ENCODE results near the gene CBLL1.

DNA sequence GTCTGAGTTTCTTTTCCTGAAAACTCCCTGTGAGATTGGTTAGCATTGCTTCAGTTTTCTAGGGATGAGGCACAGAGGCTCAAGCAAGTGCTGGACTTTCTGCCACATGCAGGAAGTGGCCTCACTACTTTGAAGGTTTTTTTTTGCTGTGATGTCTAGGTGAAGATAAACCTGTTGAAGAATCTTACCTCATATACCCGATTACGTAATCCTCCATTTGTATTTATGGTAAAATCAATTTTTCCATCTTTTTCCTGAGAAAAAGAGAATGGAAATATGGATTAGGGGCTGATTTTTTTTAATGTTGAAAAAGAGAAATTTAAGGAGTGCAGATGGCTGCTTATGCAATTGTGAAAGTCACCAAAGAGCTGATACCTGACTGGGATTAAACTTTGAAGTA is 23.4 kb downstream of the CBLL1 start:
- TF ChIP-seq, protein P1, sequence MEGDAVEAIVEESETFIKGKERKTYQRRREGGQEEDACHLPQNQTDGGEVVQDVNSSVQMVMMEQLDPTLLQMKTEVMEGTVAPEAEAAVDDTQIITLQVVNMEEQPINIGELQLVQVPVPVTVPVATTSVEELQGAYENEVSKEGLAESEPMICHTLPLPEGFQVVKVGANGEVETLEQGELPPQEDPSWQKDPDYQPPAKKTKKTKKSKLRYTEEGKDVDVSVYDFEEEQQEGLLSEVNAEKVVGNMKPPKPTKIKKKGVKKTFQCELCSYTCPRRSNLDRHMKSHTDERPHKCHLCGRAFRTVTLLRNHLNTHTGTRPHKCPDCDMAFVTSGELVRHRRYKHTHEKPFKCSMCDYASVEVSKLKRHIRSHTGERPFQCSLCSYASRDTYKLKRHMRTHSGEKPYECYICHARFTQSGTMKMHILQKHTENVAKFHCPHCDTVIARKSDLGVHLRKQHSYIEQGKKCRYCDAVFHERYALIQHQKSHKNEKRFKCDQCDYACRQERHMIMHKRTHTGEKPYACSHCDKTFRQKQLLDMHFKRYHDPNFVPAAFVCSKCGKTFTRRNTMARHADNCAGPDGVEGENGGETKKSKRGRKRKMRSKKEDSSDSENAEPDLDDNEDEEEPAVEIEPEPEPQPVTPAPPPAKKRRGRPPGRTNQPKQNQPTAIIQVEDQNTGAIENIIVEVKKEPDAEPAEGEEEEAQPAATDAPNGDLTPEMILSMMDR (CRISPR knock-in tag; IDR thresholded peaks at IDR 0.05), result no peak
- no peak for TF ChIP-seq SMC3 (IDR thresholded peaks at IDR 0.05; ENCODE audit: low read length)
- TF ChIP-seq, protein P2, sequence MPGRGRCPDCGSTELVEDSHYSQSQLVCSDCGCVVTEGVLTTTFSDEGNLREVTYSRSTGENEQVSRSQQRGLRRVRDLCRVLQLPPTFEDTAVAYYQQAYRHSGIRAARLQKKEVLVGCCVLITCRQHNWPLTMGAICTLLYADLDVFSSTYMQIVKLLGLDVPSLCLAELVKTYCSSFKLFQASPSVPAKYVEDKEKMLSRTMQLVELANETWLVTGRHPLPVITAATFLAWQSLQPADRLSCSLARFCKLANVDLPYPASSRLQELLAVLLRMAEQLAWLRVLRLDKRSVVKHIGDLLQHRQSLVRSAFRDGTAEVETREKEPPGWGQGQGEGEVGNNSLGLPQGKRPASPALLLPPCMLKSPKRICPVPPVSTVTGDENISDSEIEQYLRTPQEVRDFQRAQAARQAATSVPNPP (CRISPR knock-in tag; IDR thresholded peaks at IDR 0.05), result no peak
- no peak for TF ChIP-seq NR2F6 (IDR thresholded peaks at IDR 0.05)
- TF ChIP-seq NR2F6 (CRISPR knock-in tag; IDR thresholded peaks at IDR 0.05), result no peak
- TF ChIP-seq ISL2 (CRISPR knock-in tag; IDR thresholded peaks at IDR 0.05), result no peak
- TF ChIP-seq ZNF501 (CRISPR knock-in tag; IDR thresholded peaks at IDR 0.05), result no peak
- TF ChIP-seq CEBPG (CRISPR knock-in tag; IDR thresholded peaks at IDR 0.05), result no peak
- no peak for TF ChIP-seq ZBTB21 (CRISPR knock-in tag; IDR thresholded peaks at IDR 0.05)
- TF ChIP-seq, protein P3, sequence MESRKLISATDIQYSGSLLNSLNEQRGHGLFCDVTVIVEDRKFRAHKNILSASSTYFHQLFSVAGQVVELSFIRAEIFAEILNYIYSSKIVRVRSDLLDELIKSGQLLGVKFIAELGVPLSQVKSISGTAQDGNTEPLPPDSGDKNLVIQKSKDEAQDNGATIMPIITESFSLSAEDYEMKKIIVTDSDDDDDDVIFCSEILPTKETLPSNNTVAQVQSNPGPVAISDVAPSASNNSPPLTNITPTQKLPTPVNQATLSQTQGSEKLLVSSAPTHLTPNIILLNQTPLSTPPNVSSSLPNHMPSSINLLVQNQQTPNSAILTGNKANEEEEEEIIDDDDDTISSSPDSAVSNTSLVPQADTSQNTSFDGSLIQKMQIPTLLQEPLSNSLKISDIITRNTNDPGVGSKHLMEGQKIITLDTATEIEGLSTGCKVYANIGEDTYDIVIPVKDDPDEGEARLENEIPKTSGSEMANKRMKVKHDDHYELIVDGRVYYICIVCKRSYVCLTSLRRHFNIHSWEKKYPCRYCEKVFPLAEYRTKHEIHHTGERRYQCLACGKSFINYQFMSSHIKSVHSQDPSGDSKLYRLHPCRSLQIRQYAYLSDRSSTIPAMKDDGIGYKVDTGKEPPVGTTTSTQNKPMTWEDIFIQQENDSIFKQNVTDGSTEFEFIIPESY (CRISPR knock-in tag; IDR thresholded peaks at IDR 0.05), result no peak
- TF ChIP-seq PCBP1 (IDR thresholded peaks at IDR 0.05; ENCODE audit: borderline replicate concordance, low read depth, low read length), result no peak
- TF ChIP-seq, protein P4, sequence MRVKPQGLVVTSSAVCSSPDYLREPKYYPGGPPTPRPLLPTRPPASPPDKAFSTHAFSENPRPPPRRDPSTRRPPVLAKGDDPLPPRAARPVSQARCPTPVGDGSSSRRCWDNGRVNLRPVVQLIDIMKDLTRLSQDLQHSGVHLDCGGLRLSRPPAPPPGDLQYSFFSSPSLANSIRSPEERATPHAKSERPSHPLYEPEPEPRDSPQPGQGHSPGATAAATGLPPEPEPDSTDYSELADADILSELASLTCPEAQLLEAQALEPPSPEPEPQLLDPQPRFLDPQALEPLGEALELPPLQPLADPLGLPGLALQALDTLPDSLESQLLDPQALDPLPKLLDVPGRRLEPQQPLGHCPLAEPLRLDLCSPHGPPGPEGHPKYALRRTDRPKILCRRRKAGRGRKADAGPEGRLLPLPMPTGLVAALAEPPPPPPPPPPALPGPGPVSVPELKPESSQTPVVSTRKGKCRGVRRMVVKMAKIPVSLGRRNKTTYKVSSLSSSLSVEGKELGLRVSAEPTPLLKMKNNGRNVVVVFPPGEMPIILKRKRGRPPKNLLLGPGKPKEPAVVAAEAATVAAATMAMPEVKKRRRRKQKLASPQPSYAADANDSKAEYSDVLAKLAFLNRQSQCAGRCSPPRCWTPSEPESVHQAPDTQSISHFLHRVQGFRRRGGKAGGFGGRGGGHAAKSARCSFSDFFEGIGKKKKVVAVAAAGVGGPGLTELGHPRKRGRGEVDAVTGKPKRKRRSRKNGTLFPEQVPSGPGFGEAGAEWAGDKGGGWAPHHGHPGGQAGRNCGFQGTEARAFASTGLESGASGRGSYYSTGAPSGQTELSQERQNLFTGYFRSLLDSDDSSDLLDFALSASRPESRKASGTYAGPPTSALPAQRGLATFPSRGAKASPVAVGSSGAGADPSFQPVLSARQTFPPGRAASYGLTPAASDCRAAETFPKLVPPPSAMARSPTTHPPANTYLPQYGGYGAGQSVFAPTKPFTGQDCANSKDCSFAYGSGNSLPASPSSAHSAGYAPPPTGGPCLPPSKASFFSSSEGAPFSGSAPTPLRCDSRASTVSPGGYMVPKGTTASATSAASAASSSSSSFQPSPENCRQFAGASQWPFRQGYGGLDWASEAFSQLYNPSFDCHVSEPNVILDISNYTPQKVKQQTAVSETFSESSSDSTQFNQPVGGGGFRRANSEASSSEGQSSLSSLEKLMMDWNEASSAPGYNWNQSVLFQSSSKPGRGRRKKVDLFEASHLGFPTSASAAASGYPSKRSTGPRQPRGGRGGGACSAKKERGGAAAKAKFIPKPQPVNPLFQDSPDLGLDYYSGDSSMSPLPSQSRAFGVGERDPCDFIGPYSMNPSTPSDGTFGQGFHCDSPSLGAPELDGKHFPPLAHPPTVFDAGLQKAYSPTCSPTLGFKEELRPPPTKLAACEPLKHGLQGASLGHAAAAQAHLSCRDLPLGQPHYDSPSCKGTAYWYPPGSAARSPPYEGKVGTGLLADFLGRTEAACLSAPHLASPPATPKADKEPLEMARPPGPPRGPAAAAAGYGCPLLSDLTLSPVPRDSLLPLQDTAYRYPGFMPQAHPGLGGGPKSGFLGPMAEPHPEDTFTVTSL (CRISPR knock-in tag; IDR thresholded peaks at IDR 0.05; ENCODE audit: borderline replicate concordance), result no peak
- TF ChIP-seq POLR2A (IDR thresholded peaks at IDR 0.05; ENCODE audit: insufficient read depth in 1 of 2, low read depth in 2 of 2, low read length in 2 of 2), result no peak

Data from HepG2 (cell line).